Spinal cord (tissue), 10 donors: ENCODE measurements around the gene EFCAB6. TPM values are rescaled to one million over a fixed set of nuclear protein-coding genes. Genes with fewer than 3 reads are reported as not detected.

Source experiments
- DNase-seq, 6 donors: peaks; one replicate each; pipeline versions ENCODE4 v3.0.0 to v3.0.0-alpha.2; 2013 to 2015; ENCODE audit warnings: low spot score in 6 of 6, low read depth in 4 of 6
- H3K27ac ChIP-seq: one replicate; pipeline ENCODE4 v1.5.1; 2013; ENCODE audit warnings: low read depth, low read length, control low read depth
- H3K27me3 ChIP-seq: one replicate; pipeline ENCODE4 v1.6.1; 2013; ENCODE audit warnings: low read length; ENCODE audit not compliant: control insufficient read depth, insufficient read depth
- H3K36me3 ChIP-seq: one replicate; pipeline ENCODE4 v1.6.1; 2013; ENCODE audit warnings: low read length; ENCODE audit not compliant: control insufficient read depth, insufficient read depth
- H3K4me1 ChIP-seq: one replicate; pipeline ENCODE4 v1.6.1; 2013; ENCODE audit warnings: low read length; ENCODE audit not compliant: control insufficient read depth, insufficient read depth
- H3K4me3 ChIP-seq: one replicate; pipeline ENCODE4 v1.5.1; 2013; ENCODE audit warnings: low read depth, low read length, control low read depth
- H3K9me3 ChIP-seq: one replicate; pipeline ENCODE4 v1.6.1; 2013; ENCODE audit warnings: low read length; ENCODE audit not compliant: control insufficient read depth, insufficient read depth
- WGBS: methylation state at CpG from one replicate; pipeline ENCODE4 v1.1.5; 2013; ENCODE audit warnings: missing lambda C conversion rate; ENCODE audit not compliant: insufficient coverage; 5-methylcytosine and 5-hydroxymethylcytosine counted together
- polyA plus RNA-seq, 2 donors: library from polyadenylated mRNA; unstranded; fragments of 120-200 nt; gene quantifications; one replicate each; pipeline ENCODE4 v1.2.1, GENCODE V29; 2013; ENCODE audit not compliant: insufficient read length in 2 of 2
- total RNA-seq, 2 donors: library from RNA; depleted of rRNA in 1 of 2; stranded (reverse); fragments of 120-200 nt in 1 of 2; fragments of >200 nt in 1 of 2; gene quantifications; one replicate each; pipeline versions ENCODE4 v1.2.3 to v1.2.4, GENCODE V29; 2013 to 2014
- donor health status: healthy.

The EFCAB6 gene
- total and polyA plus RNA-seq, 4 donors = 2.8 to 9.1 (median 4.5) TPM

- no peak for DNase-seq
- H3K36me3 ChIP-seq = peaks cover 20% of the 10 kb centered on the region
- WGBS = 98% methylated on average over 7 of the region's 7 CpGs
Observed at GRCh38 chr22:43526117-43526655, 285.9 kb downstream of the EFCAB6 start.

GRCh38 chr22:43521716-43522115 lies 290.4 kb downstream of the EFCAB6 start:
- no peak for DNase-seq
- no peaks in the 10 kb centered on the region for H3K36me3 ChIP-seq
- no peaks in the 10 kb centered on the region for H3K4me1 ChIP-seq
- H3K9me3 ChIP-seq = no peaks in the 10 kb centered on the region
- no peaks in the 10 kb centered on the region for H3K27me3 ChIP-seq
- WGBS = 100% methylated on average over 1 of the region's 6 CpGs
- no peak overlapping the region for H3K4me3 ChIP-seq
- H3K27ac ChIP-seq = no peak overlapping the region

More at GRCh38 chr22:43526117-43526655, 285.9 kb downstream of the EFCAB6 start:
- Histone ChIP-seq H3K27me3 (no peaks in the 10 kb centered on the region), H3K4me1 (no peaks in the 10 kb centered on the region), H3K27ac (no peak overlapping the region), H3K4me3 (no peak overlapping the region), H3K9me3 (no peaks in the 10 kb centered on the region)

- Histone ChIP-seq H3K4me3 (no peak overlapping the region), H3K9me3 (no peaks in the 10 kb centered on the region), H3K27ac (no peak overlapping the region), H3K27me3 (no peaks in the 10 kb centered on the region), H3K4me1 (no peaks in the 10 kb centered on the region), H3K36me3 (no peaks in the 10 kb centered on the region)
- WGBS = 76% methylated on average over 2 of the region's 2 CpGs
- DNase-seq = no peak
Observed at GRCh38 chr22:43520632-43521039, 291.5 kb downstream of the EFCAB6 start.

- no peak for DNase-seq
- 82% methylated on average over 14 of the region's 14 CpGs for WGBS
- Histone ChIP-seq H3K4me1 (no peaks in the 10 kb centered on the region), H3K4me3 (no peak overlapping the region), H3K36me3 (no peaks in the 10 kb centered on the region), H3K27me3 (no peaks in the 10 kb centered on the region), H3K9me3 (no peaks in the 10 kb centered on the region), H3K27ac (no peak overlapping the region)
Observed at GRCh38 chr22:43516996-43517635, 295.0 kb downstream of the EFCAB6 start.

- H3K27me3 ChIP-seq = no peaks in the 10 kb centered on the region
- DNase-seq = no peak
- H3K4me3 ChIP-seq = no peak overlapping the region
- no peaks in the 10 kb centered on the region for H3K4me1 ChIP-seq
- H3K9me3 ChIP-seq = no peaks in the 10 kb centered on the region
- H3K36me3 ChIP-seq = no peaks in the 10 kb centered on the region
- WGBS = 87% methylated on average over 12 of the region's 14 CpGs
- no peak overlapping the region for H3K27ac ChIP-seq
Observed at GRCh38 chr22:43516386-43516785, 295.7 kb downstream of the EFCAB6 start.

GRCh38 chr22:43515902-43516301 lies 296.2 kb downstream of the EFCAB6 start:
- no peak for DNase-seq
- WGBS = 69% methylated on average over 13 of the region's 13 CpGs
- H3K27me3 ChIP-seq = no peaks in the 10 kb centered on the region
- H3K4me3 ChIP-seq = no peak overlapping the region
- no peaks in the 10 kb centered on the region for H3K36me3 ChIP-seq
- H3K27ac ChIP-seq = no peak overlapping the region
- no peaks in the 10 kb centered on the region for H3K9me3 ChIP-seq
- H3K4me1 ChIP-seq = no peaks in the 10 kb centered on the region

GRCh38 chr22:43515411-43515810 lies 296.7 kb downstream of the EFCAB6 start:
- Histone ChIP-seq H3K27ac (no peak overlapping the region), H3K4me3 (no peak overlapping the region), H3K27me3 (no peaks in the 10 kb centered on the region), H3K9me3 (no peaks in the 10 kb centered on the region), H3K36me3 (no peaks in the 10 kb centered on the region), H3K4me1 (no peaks in the 10 kb centered on the region)
- DNase-seq = no peak
- WGBS = 94% methylated on average over 8 of the region's 8 CpGs

GRCh38 chr22:43514476-43515157 lies 297.5 kb downstream of the EFCAB6 start:
- Histone ChIP-seq H3K4me1 (peaks cover 2% of the 10 kb centered on the region), H3K9me3 (no peaks in the 10 kb centered on the region), H3K27me3 (no peaks in the 10 kb centered on the region), H3K27ac (no peak overlapping the region), H3K36me3 (peaks cover 3% of the 10 kb centered on the region), H3K4me3 (no peak overlapping the region)
- WGBS = 78% methylated on average over 29 of the region's 31 CpGs
- DNase-seq = no peak

- Histone ChIP-seq H3K36me3 (peaks cover 3% of the 10 kb centered on the region), H3K4me3 (no peak overlapping the region), H3K27ac (no peak overlapping the region), H3K27me3 (no peaks in the 10 kb centered on the region), H3K9me3 (no peaks in the 10 kb centered on the region), H3K4me1 (peaks cover 2% of the 10 kb centered on the region)
- no peak for DNase-seq
- 85% methylated on average over 8 of the region's 8 CpGs for WGBS
Observed at GRCh38 chr22:43512279-43512678, 299.8 kb downstream of the EFCAB6 start.
